NCI-H2029 treated with DMSO at 0.1 percent for 48 hours (cell line): ENCODE measurements around the gene BCO2.
"Not testable (repeated sequence)": the region's sequence is repeated elsewhere in the genome, so short reads cannot be mapped to it uniquely, and the experiment has no call there.

Experiments
- DNase-seq: peaks from one replicate; lab custom pipeline; 2025; lab: John Stamatoyannopoulos, UW

The BCO2 gene

GRCh38 chr11:112174789-112175598 is at the start of gene BCO2:
Gene BCO2, plus strand, starts transcription at chr11:112175512. Its CDS starts 90 bp downstream, at chr11:112175602.
- DNase-seq, result peak; percentile 44

GRCh38 chr11:112127056-112127455 is 48.3 kb upstream of the BCO2 start:
- no peak for DNase-seq

- DNase-seq, result peak; percentile 89
Observed at GRCh38 chr11:112128483-112129121, 46.7 kb upstream of the BCO2 start.

GRCh38 chr11:112129656-112130055 is 45.7 kb upstream of the BCO2 start:
- DNase-seq, result no peak

- DNase-seq, result no peak
Observed at GRCh38 chr11:112132737-112133136, 42.6 kb upstream of the BCO2 start.

- no peak for DNase-seq
Observed at GRCh38 chr11:112134473-112134872, 40.8 kb upstream of the BCO2 start.

GRCh38 chr11:112143597-112143996 is 31.7 kb upstream of the BCO2 start:
- DNase-seq, result no peak

- DNase-seq, result no peak
Observed at GRCh38 chr11:112150517-112150916, 24.8 kb upstream of the BCO2 start.

- DNase-seq, result no peak
Observed at GRCh38 chr11:112156153-112156955, 19.0 kb upstream of the BCO2 start.

- no peak for DNase-seq
Observed at GRCh38 chr11:112156956-112157766, 18.2 kb upstream of the BCO2 start.

GRCh38 chr11:112159098-112160065 is 15.9 kb upstream of the BCO2 start:
- DNase-seq, result no peak

GRCh38 chr11:112160091-112160848 is 15.0 kb upstream of the BCO2 start:
- DNase-seq, result no peak

GRCh38 chr11:112161012-112161411 is 14.3 kb upstream of the BCO2 start:
- DNase-seq, result no peak

GRCh38 chr11:112162200-112162599 is 13.1 kb upstream of the BCO2 start:
- not testable (repeated sequence) for DNase-seq

GRCh38 chr11:112162761-112163546 is 12.4 kb upstream of the BCO2 start:
- DNase-seq, result no peak

GRCh38 chr11:112163875-112164685 is 11.2 kb upstream of the BCO2 start, which contains the start of gene IL18:
Gene IL18, minus strand, starts transcription at chr11:112164094. Its CDS starts 9,041 bp downstream, at chr11:112155053.
- no peak for DNase-seq

- DNase-seq, result no peak
Observed at GRCh38 chr11:112165049-112165448, 10.3 kb upstream of the BCO2 start.

GRCh38 chr11:112166562-112166961 is 8.8 kb upstream of the BCO2 start:
- no peak for DNase-seq
